CD8-positive, alpha-beta memory T cell (primary cell): ENCODE measurements around the gene GJB4. TPM values are rescaled to one million over a fixed set of nuclear protein-coding genes. Genes with fewer than 3 reads are reported as not detected.
A peak's percentile ranks its signal among the peaks of the same experiment; 100 is the strongest.

ENCODE experiments used
- CTCF ChIA-PET: fragments of 350-600 bp; sonication (Branson Sonifier 250); formaldehyde crosslinking; loops from one replicate; lab custom pipeline; 2021; ENCODE audit warnings: antibody characterized with exemption; lab: Charles Lee
- POLR2A ChIA-PET: fragments of 350-600 bp; sonication (Branson Sonifier 250); formaldehyde crosslinking; loops from one replicate; lab custom pipeline; 2021; ENCODE audit warnings: antibody characterized with exemption; lab: Charles Lee
- DNase-seq, 5 donors: peaks; one replicate each; pipeline versions ENCODE4 v3.0.0 to v3.0.0-alpha.2; 2020 to 2022; ENCODE audit warnings: mixed read lengths in 1 of 5
- H3K27ac ChIP-seq: one replicate; pipeline ENCODE4 v1.7.0; 2013; ENCODE audit warnings: low read depth, mild to moderate bottlenecking, low read length, moderate library complexity
- H3K27me3 ChIP-seq: 2 replicates; pipeline ENCODE4 v1.7.0; 2013; ENCODE audit warnings: low read length, mild to moderate bottlenecking; ENCODE audit not compliant: insufficient read depth, poor library complexity, severe bottlenecking
- H3K36me3 ChIP-seq: 2 replicates; pipeline ENCODE4 v1.7.0; 2013; ENCODE audit warnings: mild to moderate bottlenecking, low read length, moderate library complexity; ENCODE audit not compliant: insufficient read depth
- H3K4me1 ChIP-seq: 2 replicates; pipeline ENCODE4 v1.7.0; 2013; ENCODE audit warnings: mild to moderate bottlenecking, low read length, moderate library complexity; ENCODE audit not compliant: insufficient read depth
- H3K4me3 ChIP-seq: 2 replicates; pipeline ENCODE4 v1.7.0; 2013; ENCODE audit warnings: mild to moderate bottlenecking, low read length
- H3K9me3 ChIP-seq: 2 replicates; pipeline ENCODE4 v1.7.0; 2013; ENCODE audit warnings: mild to moderate bottlenecking, low read length
- H3K27ac Mint-ChIP-seq, 8 donors: one replicate each; pipeline ENCODE4 v1.8.0; 2020 to 2021; ENCODE audit warnings: mixed read lengths in 8 of 8, mild to moderate bottlenecking in 6 of 8, inconsistent platforms in 3 of 8, moderate library complexity in 3 of 8
- H3K27me3 Mint-ChIP-seq, 2 donors: one replicate each; pipeline ENCODE4 v1.8.0; 2020 to 2021; ENCODE audit warnings: mixed read lengths in 2 of 2, mild to moderate bottlenecking in 1 of 2, moderate library complexity in 1 of 2
- H3K36me3 Mint-ChIP-seq, 3 donors: one replicate each; pipeline ENCODE4 v1.8.0; 2020 to 2021; ENCODE audit warnings: mixed read lengths in 3 of 3, inconsistent platforms in 1 of 3, mild to moderate bottlenecking in 1 of 3
- H3K4me1 Mint-ChIP-seq, 3 donors: one replicate each; pipeline ENCODE4 v1.8.0; 2020 to 2021; ENCODE audit warnings: mixed read lengths in 3 of 3, inconsistent platforms in 1 of 3, mild to moderate bottlenecking in 1 of 3
- H3K4me3 Mint-ChIP-seq, 7 donors: one replicate each; pipeline ENCODE4 v1.8.0; 2020 to 2021; ENCODE audit warnings: mixed read lengths in 7 of 7, mild to moderate bottlenecking in 6 of 7, moderate library complexity in 4 of 7, inconsistent platforms in 2 of 7
- H3K9me3 Mint-ChIP-seq, 5 donors: one replicate each; pipeline ENCODE4 v1.8.0; 2020 to 2022; ENCODE audit warnings: mixed read lengths in 5 of 5, mild to moderate bottlenecking in 3 of 5, moderate library complexity in 2 of 5, inconsistent platforms in 1 of 5
- polyA plus RNA-seq: library from polyadenylated mRNA; unstranded; fragments of 300-500 nt; fragmentation: Illumina TruSeq; gene quantifications from one replicate; pipeline ENCODE4 v1.2.3, GENCODE V29; 2021
- total RNA-seq, 2 experiments: library from RNA; stranded (reverse); gene quantifications; one replicate each; pipeline ENCODE4 v1.2.3, GENCODE V29; 2021

The GJB4 gene
- total and polyA plus RNA-seq, 3 experiments from 2014 or later = not detected

- H3K36me3 ChIP-seq = no peaks in the 10 kb centered on the region
- no peak overlapping the region for H3K4me3 Mint-ChIP-seq
- POLR2A ChIA-PET = no interaction called here
- H3K9me3 ChIP-seq = no peaks in the 10 kb centered on the region
- CTCF ChIA-PET = no interaction called here
- DNase-seq = no peak
- no peaks in the 10 kb centered on the region for H3K9me3 Mint-ChIP-seq
- no peak overlapping the region for H3K27ac ChIP-seq
- no peak overlapping the region for H3K4me3 ChIP-seq
- peaks cover 0 to 3% (median 0%) of the 10 kb centered on the region in 3 donors for H3K4me1 Mint-ChIP-seq
- peaks cover 6% of the 10 kb centered on the region for H3K27me3 ChIP-seq
- no peaks in the 10 kb centered on the region for H3K36me3 Mint-ChIP-seq
- H3K4me1 ChIP-seq = no peaks in the 10 kb centered on the region
- peaks cover 12 to 39% of the 10 kb centered on the region in 2 donors for H3K27me3 Mint-ChIP-seq
- peak overlapping the region in 1 of 8 donors; percentile 76 for H3K27ac Mint-ChIP-seq
Measured at GRCh38 chr1:34776911-34777310, 17.4 kb downstream of the GJB4 start.

GRCh38 chr1:34777519-34778321 lies 18.2 kb downstream of the GJB4 start:
- Mint-ChIP-seq H3K27ac (no peak overlapping the region), H3K36me3 (no peaks in the 10 kb centered on the region), H3K27me3 (peaks cover 15 to 40% of the 10 kb centered on the region in 2 donors), H3K4me1 (peaks cover 0 to 6% (median 4%) of the 10 kb centered on the region in 3 donors), H3K9me3 (no peaks in the 10 kb centered on the region), H3K4me3 (no peak overlapping the region)
- no peak overlapping the region for H3K27ac ChIP-seq
- no peaks in the 10 kb centered on the region for H3K36me3 ChIP-seq
- no peak overlapping the region for H3K4me3 ChIP-seq
- no peaks in the 10 kb centered on the region for H3K4me1 ChIP-seq
- H3K27me3 ChIP-seq = peaks cover 14% of the 10 kb centered on the region
- CTCF ChIA-PET = no interaction called here
- H3K9me3 ChIP-seq = no peaks in the 10 kb centered on the region
- POLR2A ChIA-PET = no interaction called here
- no peak for DNase-seq

GRCh38 chr1:34778381-34778780 lies 18.8 kb downstream of the GJB4 start:
- Mint-ChIP-seq H3K27me3 (peaks cover 20 to 46% of the 10 kb centered on the region in 2 donors), H3K36me3 (no peaks in the 10 kb centered on the region), H3K4me1 (peaks cover 0 to 6% (median 4%) of the 10 kb centered on the region in 3 donors), H3K27ac (no peak overlapping the region), H3K4me3 (no peak overlapping the region), H3K9me3 (no peaks in the 10 kb centered on the region)
- Histone ChIP-seq H3K27me3 (peaks cover 18% of the 10 kb centered on the region), H3K4me1 (no peaks in the 10 kb centered on the region), H3K4me3 (no peak overlapping the region), H3K36me3 (no peaks in the 10 kb centered on the region), H3K9me3 (no peaks in the 10 kb centered on the region), H3K27ac (no peak overlapping the region)
- POLR2A ChIA-PET = no interaction called here
- no peak for DNase-seq
- CTCF ChIA-PET = no interaction called here

- Mint-ChIP-seq H3K4me3 (no peak overlapping the region), H3K9me3 (no peaks in the 10 kb centered on the region), H3K27ac (no peak overlapping the region), H3K4me1 (peaks cover 0 to 6% (median 4%) of the 10 kb centered on the region in 3 donors), H3K36me3 (no peaks in the 10 kb centered on the region), H3K27me3 (peaks cover 20 to 50% of the 10 kb centered on the region in 2 donors)
- no peak for DNase-seq
- Histone ChIP-seq H3K4me3 (no peak overlapping the region), H3K36me3 (no peaks in the 10 kb centered on the region), H3K27me3 (peaks cover 19% of the 10 kb centered on the region), H3K4me1 (no peaks in the 10 kb centered on the region), H3K9me3 (no peaks in the 10 kb centered on the region), H3K27ac (no peak overlapping the region)
- ChIA-PET CTCF (no interaction called here), POLR2A (no interaction called here)
Measured at GRCh38 chr1:34779005-34779404, 19.5 kb downstream of the GJB4 start.

- Mint-ChIP-seq H3K9me3 (no peaks in the 10 kb centered on the region), H3K4me3 (peak overlapping the region in 1 of 7 donors; percentile 52), H3K36me3 (no peaks in the 10 kb centered on the region), H3K27ac (no peak overlapping the region), H3K4me1 (peaks cover 0 to 6% (median 4%) of the 10 kb centered on the region in 3 donors), H3K27me3 (peaks cover 20 to 55% of the 10 kb centered on the region in 2 donors)
- no peak for DNase-seq
- no peak overlapping the region for H3K27ac ChIP-seq
- H3K4me3 ChIP-seq = no peak overlapping the region
- H3K9me3 ChIP-seq = no peaks in the 10 kb centered on the region
- H3K4me1 ChIP-seq = no peaks in the 10 kb centered on the region
- CTCF ChIA-PET = no interaction called here
- H3K36me3 ChIP-seq = no peaks in the 10 kb centered on the region
- POLR2A ChIA-PET = no interaction called here
- peaks cover 23% of the 10 kb centered on the region for H3K27me3 ChIP-seq
Measured at GRCh38 chr1:34779526-34779925, 20.0 kb downstream of the GJB4 start.

GRCh38 chr1:34779962-34780361 lies 20.4 kb downstream of the GJB4 start:
- no peak for DNase-seq
- POLR2A ChIA-PET = no interaction called here
- Histone ChIP-seq H3K27me3 (peaks cover 23% of the 10 kb centered on the region), H3K4me1 (no peaks in the 10 kb centered on the region), H3K27ac (no peak overlapping the region), H3K36me3 (no peaks in the 10 kb centered on the region), H3K4me3 (no peak overlapping the region), H3K9me3 (no peaks in the 10 kb centered on the region)
- Mint-ChIP-seq H3K27me3 (peaks cover 20 to 60% of the 10 kb centered on the region in 2 donors), H3K4me1 (peaks cover 0 to 6% (median 4%) of the 10 kb centered on the region in 3 donors), H3K9me3 (no peaks in the 10 kb centered on the region), H3K4me3 (no peak overlapping the region), H3K27ac (no peak overlapping the region), H3K36me3 (no peaks in the 10 kb centered on the region)
- CTCF ChIA-PET = no interaction called here

GRCh38 chr1:34780528-34780927 lies 21.0 kb downstream of the GJB4 start:
- Mint-ChIP-seq H3K36me3 (no peaks in the 10 kb centered on the region), H3K27me3 (peaks cover 20 to 63% of the 10 kb centered on the region in 2 donors), H3K4me1 (peaks cover 0 to 6% (median 4%) of the 10 kb centered on the region in 3 donors), H3K27ac (no peak overlapping the region), H3K4me3 (no peak overlapping the region), H3K9me3 (no peaks in the 10 kb centered on the region)
- no peak for DNase-seq
- Histone ChIP-seq H3K36me3 (no peaks in the 10 kb centered on the region), H3K4me1 (no peaks in the 10 kb centered on the region), H3K4me3 (no peak overlapping the region), H3K27me3 (peaks cover 23% of the 10 kb centered on the region), H3K9me3 (no peaks in the 10 kb centered on the region), H3K27ac (no peak overlapping the region)
- CTCF ChIA-PET = no interaction called here
- POLR2A ChIA-PET = no interaction called here

- ChIA-PET POLR2A (no interaction called here), CTCF (no interaction called here)
- Mint-ChIP-seq H3K4me1 (peaks cover 0 to 6% (median 4%) of the 10 kb centered on the region in 3 donors), H3K9me3 (no peaks in the 10 kb centered on the region), H3K27me3 (peaks cover 22 to 63% of the 10 kb centered on the region in 2 donors), H3K4me3 (peak within 1 kb of the TSS in 4 of 7 donors; percentile 11 to 35 (median 24)), H3K36me3 (no peaks in the 10 kb centered on the region), H3K27ac (no peak within 1 kb of the TSS)
- H3K4me1 ChIP-seq = no peaks in the 10 kb centered on the region
- H3K36me3 ChIP-seq = no peaks in the 10 kb centered on the region
- H3K4me3 ChIP-seq = no peak within 1 kb of the TSS
- H3K27ac ChIP-seq = no peak within 1 kb of the TSS
- H3K9me3 ChIP-seq = no peaks in the 10 kb centered on the region
- H3K27me3 ChIP-seq = peaks cover 23% of the 10 kb centered on the region
- no peak for DNase-seq
Measured at GRCh38 chr1:34781071-34781843, 21.7 kb downstream of the GJB4 start, which contains the start of gene GJB3. GJB3 (plus strand) TSS chr1:34781214; CDS start chr1:34784763, 3,549 bp downstream.
